H9 (cell line): Measurements from ENCODE around the gene PEPD. TPM values are rescaled to one million over a fixed set of nuclear protein-coding genes. Genes with fewer than 3 reads are reported as not detected.

Experiments used
- DNase-seq: peaks from one replicate; pipeline ENCODE4 v3.0.0-alpha.2; 2017
- H2AFZ ChIP-seq: one replicate; pipeline ENCODE4 v1.6.1; 2013; ENCODE audit warnings: mild to moderate bottlenecking, low read length, control low read depth, moderate library complexity
- H2AK5ac ChIP-seq: 2 replicates; pipeline ENCODE4 v1.6.1; 2013; ENCODE audit warnings: low read length, control low read depth, mixed read lengths; ENCODE audit not compliant: insufficient read length
- H2BK120ac ChIP-seq: one replicate; pipeline ENCODE4 v1.6.1; 2013; ENCODE audit warnings: low read depth, mild to moderate bottlenecking, low read length, control low read depth, inconsistent platforms; ENCODE audit not compliant: poor library complexity, severe bottlenecking
- H2BK12ac ChIP-seq: 2 replicates; pipeline ENCODE4 v1.6.1; 2013; ENCODE audit warnings: low read length, control low read depth, mixed read lengths, low read depth; ENCODE audit not compliant: insufficient read length
- H2BK15ac ChIP-seq: 2 replicates; pipeline ENCODE4 v1.6.1; 2013; ENCODE audit warnings: low read depth, low read length, control low read depth
- H2BK20ac ChIP-seq: one replicate; pipeline ENCODE4 v1.6.1; 2013; ENCODE audit warnings: low read depth, mild to moderate bottlenecking, low read length, control low read depth, inconsistent platforms; ENCODE audit not compliant: poor library complexity, severe bottlenecking
- H2BK5ac ChIP-seq: 2 replicates; pipeline ENCODE4 v1.6.1; 2013; ENCODE audit warnings: low read length, control low read depth, mixed read lengths; ENCODE audit not compliant: insufficient read length
- H3K14ac ChIP-seq: 2 replicates; pipeline ENCODE4 v1.6.1; 2013; ENCODE audit warnings: low read length, control low read depth; ENCODE audit not compliant: insufficient read depth
- H3K18ac ChIP-seq: 2 replicates; pipeline ENCODE4 v1.6.1; 2013; ENCODE audit warnings: low read depth, mild to moderate bottlenecking, mixed read lengths, low read length, control low read depth; ENCODE audit not compliant: insufficient read length
- H3K23ac ChIP-seq: 2 replicates; pipeline ENCODE4 v1.6.1; 2013; ENCODE audit warnings: low read length, control low read depth, mixed read lengths, low read depth; ENCODE audit not compliant: insufficient read length
- H3K23me2 ChIP-seq: 2 replicates; pipeline ENCODE4 v1.6.1; 2013; ENCODE audit warnings: low read depth, mild to moderate bottlenecking, mixed read lengths, low read length, control low read depth; ENCODE audit not compliant: insufficient read length, poor library complexity, severe bottlenecking
- H3K27ac ChIP-seq: 2 replicates; pipeline ENCODE4 v1.5.1; 2013; ENCODE audit warnings: low read length, control low read depth, mixed read lengths, low read depth; ENCODE audit not compliant: insufficient read length
- H3K27me3 ChIP-seq: 2 replicates; pipeline ENCODE4 v1.6.1; 2013; ENCODE audit warnings: low read length, control low read depth, inconsistent platforms; ENCODE audit not compliant: insufficient read depth
- H3K4ac ChIP-seq: 2 replicates; pipeline ENCODE4 v1.6.1; 2013; ENCODE audit warnings: low read depth, mild to moderate bottlenecking, control low read depth, inconsistent platforms, low read length, moderate library complexity
- H3K4me1 ChIP-seq: 2 replicates; pipeline ENCODE4 v1.6.1; 2013; ENCODE audit warnings: low read length, control low read depth, inconsistent platforms; ENCODE audit not compliant: insufficient read depth
- H3K4me2 ChIP-seq: 2 replicates; pipeline ENCODE4 v1.6.1; 2013; ENCODE audit warnings: low read length, control low read depth, mixed read lengths; ENCODE audit not compliant: insufficient read length, insufficient read depth
- H3K56ac ChIP-seq: 2 replicates; pipeline ENCODE4 v1.6.1; 2013; ENCODE audit warnings: low read depth, mild to moderate bottlenecking, mixed read lengths, low read length, control low read depth; ENCODE audit not compliant: insufficient read length
- H3K79me1 ChIP-seq: 2 replicates; pipeline ENCODE4 v1.6.1; 2013; ENCODE audit warnings: low read depth, mild to moderate bottlenecking, moderate library complexity, low read length, control low read depth, inconsistent platforms; ENCODE audit not compliant: insufficient read depth, poor library complexity, severe bottlenecking
- H3K79me2 ChIP-seq: 2 replicates; pipeline ENCODE4 v1.6.1; 2013; ENCODE audit warnings: low read length, control low read depth, inconsistent platforms; ENCODE audit not compliant: insufficient read depth
- H3K9ac ChIP-seq: 2 replicates; pipeline ENCODE4 v1.6.1; 2013; ENCODE audit warnings: low read length, control low read depth, mixed read lengths; ENCODE audit not compliant: insufficient read length; ENCODE audit errors: extremely low read depth
- H3K9me3 ChIP-seq: one replicate; pipeline ENCODE4 v1.6.1; 2013; ENCODE audit warnings: low read depth, low read length, inconsistent platforms; ENCODE audit not compliant: control insufficient read depth
- H3T11ph ChIP-seq: one replicate; pipeline ENCODE4 v1.6.1; 2013; ENCODE audit warnings: mild to moderate bottlenecking, low read length, control low read depth, inconsistent platforms
- H4K20me1 ChIP-seq: one replicate; pipeline ENCODE4 v1.6.1; 2013; ENCODE audit not compliant: control insufficient read depth, insufficient read length, insufficient read depth
- H4K5ac ChIP-seq: 2 replicates; pipeline ENCODE4 v1.6.1; 2013; ENCODE audit warnings: low read depth, mild to moderate bottlenecking, mixed read lengths, low read length, control low read depth; ENCODE audit not compliant: insufficient read length
- H4K8ac ChIP-seq: replicated peaks from 2 replicates; pipeline ENCODE4 v1.6.1; 2013; ENCODE audit warnings: low read length, control low read depth, mixed read lengths, low read depth; ENCODE audit not compliant: insufficient read length
- H4K91ac ChIP-seq: 2 replicates; pipeline ENCODE4 v1.6.1; 2013; ENCODE audit warnings: low read depth, mild to moderate bottlenecking, moderate library complexity, mixed read lengths, low read length, control low read depth; ENCODE audit not compliant: insufficient read length
- H3K27ac Mint-ChIP-seq, 3 experiments: 2 replicates in 2 of 3; 3 replicates in 1 of 3; pipeline ENCODE4 v1.8.0; 2020 to 2021; ENCODE audit warnings: mixed read lengths in 3 of 3, mild to moderate bottlenecking in 1 of 3, moderate library complexity in 1 of 3
- H3K27me3 Mint-ChIP-seq: 2 replicates; pipeline ENCODE4 v1.8.0; 2021; ENCODE audit warnings: low read depth, mild to moderate bottlenecking, moderate library complexity, mixed read lengths
- H3K36me3 Mint-ChIP-seq, 3 experiments: 2 replicates in 2 of 3; 3 replicates in 1 of 3; pipeline ENCODE4 v1.8.0; 2020 to 2021; ENCODE audit warnings: low read depth in 3 of 3, mixed read lengths in 3 of 3; ENCODE audit not compliant: insufficient read depth in 1 of 3
- H3K4me1 Mint-ChIP-seq, 2 experiments: 2 replicates each; pipeline ENCODE4 v1.8.0; 2020; ENCODE audit warnings: mixed read lengths in 2 of 2
- H3K4me3 Mint-ChIP-seq, 2 experiments: 2 replicates in 1 of 2; 3 replicates in 1 of 2; pipeline ENCODE4 v1.8.0; 2020 to 2021; ENCODE audit warnings: mild to moderate bottlenecking in 2 of 2, mixed read lengths in 2 of 2, moderate library complexity in 1 of 2
- H3K9me3 Mint-ChIP-seq, 2 experiments: 2 replicates in 1 of 2; 3 replicates in 1 of 2; pipeline ENCODE4 v1.8.0; 2020; ENCODE audit warnings: mild to moderate bottlenecking in 2 of 2, mixed read lengths in 2 of 2, moderate library complexity in 1 of 2
- CTCF ChIP-seq: fragments of 200-600 bp; sonication (generic); conservative IDR thresholded peaks from 3 replicates; pipeline ENCODE4 v1.8.0; 2021; ENCODE audit warnings: antibody characterized with exemption, mild to moderate bottlenecking
- WGBS: extraction: QIAGEN DNeasy Blood & Tissue Kit; methylation state at CpG from one replicate; pipeline ENCODE4 v1.1.7; 2013; ENCODE audit warnings: missing lambda C conversion rate, low lambda C conversion rate, mixed read lengths; ENCODE audit not compliant: insufficient read length; ENCODE audit errors: extremely low coverage; 5-methylcytosine and 5-hydroxymethylcytosine counted together
- total RNA-seq: library from RNA; stranded (reverse); gene quantifications from 2 replicates; pipeline ENCODE4 v1.2.1, GENCODE V29; 2021

The PEPD gene
- total RNA-seq, 1 experiment from 2014 or later, result 52.8 TPM

DNA sequence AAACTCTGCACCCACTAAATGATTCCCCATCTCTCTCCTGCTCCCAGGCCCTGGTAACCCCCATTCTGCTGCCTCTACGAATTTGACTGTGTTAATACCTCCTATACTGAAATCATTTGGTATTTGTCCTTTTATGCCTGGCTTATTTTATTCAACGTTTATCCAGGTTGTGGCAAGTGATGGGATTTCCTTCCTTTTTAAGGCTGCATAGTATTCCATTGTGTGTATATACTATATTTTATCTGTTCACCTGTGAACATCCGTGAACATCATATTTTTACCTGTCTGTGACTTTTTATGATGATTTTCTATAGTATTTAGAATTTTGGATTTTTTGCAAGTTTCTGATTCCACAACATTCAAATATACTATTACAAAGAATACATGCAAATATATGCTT lies 162.0 kb downstream of the PEPD start:
- Histone ChIP-seq H3K27ac (no peak overlapping the region), H3K4me2 (no peak overlapping the region), H4K5ac (no peak overlapping the region), H4K8ac (no peak overlapping the region), H3K4me1 (no peaks in the 10 kb centered on the region), H2BK5ac (no peak overlapping the region), H3K23ac (no peak overlapping the region), H2BK15ac (no peak overlapping the region), H3K27me3 (no peaks in the 10 kb centered on the region), H4K20me1 (no peaks in the 10 kb centered on the region), H3K4ac (no peak overlapping the region), H2BK20ac (no peak overlapping the region), H3K23me2 (no peaks in the 10 kb centered on the region), H3T11ph (no peak overlapping the region), H3K14ac (no peak overlapping the region), H3K9me3 (no peaks in the 10 kb centered on the region), H2AK5ac (no peak overlapping the region), H2BK12ac (no peak overlapping the region), H3K56ac (no peak overlapping the region), H4K91ac (no peak overlapping the region), H2AFZ (no peak overlapping the region), H2BK120ac (no peak overlapping the region), H3K79me1 (no peaks in the 10 kb centered on the region), H3K9ac (no peak overlapping the region), H3K79me2 (no peaks in the 10 kb centered on the region), H3K18ac (no peak overlapping the region)
- H3K27me3 Mint-ChIP-seq, result peaks cover 4% of the 10 kb centered on the region; the same call in 1 of the 2 replicates
- no peak overlapping the region for H3K27ac Mint-ChIP-seq
- H3K4me3 Mint-ChIP-seq, result no peak overlapping the region
- no peaks in the 10 kb centered on the region for H3K36me3 Mint-ChIP-seq
- no peaks in the 10 kb centered on the region; a peak in 1 of 4 replicates for H3K4me1 Mint-ChIP-seq
- no peak for DNase-seq
- H3K9me3 Mint-ChIP-seq, result peaks cover 9% of the 10 kb centered on the region in 2 experiments
- no peak for TF ChIP-seq CTCF
- no CpG with 5 or more reads among the region's 3 CpGs for WGBS
